SK-N-SH (cell line): ENCODE results near the gene IFT27. TPM values are rescaled to one million over a fixed set of nuclear protein-coding genes. Genes with fewer than 3 reads are reported as not detected.

Experiments used
- CTCF ChIA-PET: fragments of 300-600, 350-600 bp; formaldehyde crosslinking; extraction: SDS; loops from one replicate; lab custom pipeline; 2021; lab: Yijun Ruan, JAX
- POLR2A ChIA-PET: fragments of 350-600 bp; sonication (Branson Sonifier 250); formaldehyde crosslinking; extraction: SDS; loops from one replicate; lab custom pipeline; 2020; ENCODE audit warnings: antibody characterized with exemption, inconsistent platforms; lab: Yijun Ruan, JAX
- DNase-seq: peaks from one replicate; pipeline ENCODE4 v3.0.0; 2012
- H2AFZ ChIP-seq: fragments of 200-600 bp; sonication (generic); 2 replicates; pipeline ENCODE4 v1.8.1; 2016; ENCODE audit warnings: antibody characterized with exemption, mild to moderate bottlenecking, low read depth
- H3F3A ChIP-seq: fragments of 200-600 bp; sonication (generic); replicated peaks from 2 replicates; pipeline ENCODE3; 2016; ENCODE audit warnings: antibody characterized with exemption, mild to moderate bottlenecking; ENCODE audit not compliant: insufficient read depth
- H3K27ac ChIP-seq, 2 experiments: fragments of 200-500 bp in 1 of 2; fragments of 200-600 bp in 1 of 2; sonication (Bioruptor generic) in 1 of 2; sonication (generic), shearing (Covaris generic) in 1 of 2; 2 replicates each; pipeline versions ENCODE4 v1.5.1 to v1.6.1; 2014 to 2016; ENCODE audit warnings: low read depth in 2 of 2, inconsistent platforms in 1 of 2, low read length in 1 of 2, mild to moderate bottlenecking in 1 of 2, mixed read lengths in 1 of 2
- H3K27me3 ChIP-seq: fragments of 200-600 bp; sonication (generic), shearing (Covaris generic); 2 replicates; pipeline ENCODE4 v1.6.1; 2016; ENCODE audit warnings: mixed run types; ENCODE audit not compliant: insufficient read depth
- H3K36me3 ChIP-seq, 2 experiments: fragments of 200-500 bp in 1 of 2; fragments of 200-600 bp in 1 of 2; sonication (Bioruptor generic) in 1 of 2; sonication (generic) in 1 of 2; replicated peaks in 1 of 2; 2 replicates each; pipeline versions ENCODE3 to v1.5.1; 2014 to 2016; ENCODE audit warnings: low read length in 1 of 2, mild to moderate bottlenecking in 1 of 2; ENCODE audit not compliant: insufficient read depth in 2 of 2, control insufficient read depth in 1 of 2
- H3K4me1 ChIP-seq, 2 experiments: fragments of 200-500 bp in 1 of 2; fragments of 200-600 bp in 1 of 2; sonication (Bioruptor generic) in 1 of 2; sonication (generic), shearing (Covaris generic) in 1 of 2; 2 replicates each; pipeline versions ENCODE4 v1.5.1 to v1.6.1; 2014 to 2016; ENCODE audit warnings: low read depth in 1 of 2, low read length in 1 of 2, mixed run types in 1 of 2; ENCODE audit not compliant: insufficient read depth in 2 of 2, control insufficient read depth in 1 of 2
- H3K4me2 ChIP-seq: fragments of 200-600 bp; sonication (generic), shearing (Covaris generic); 2 replicates; pipeline ENCODE4 v1.6.1; 2017; ENCODE audit warnings: mixed run types
- H3K4me3 ChIP-seq, 2 experiments: fragments of 200-500 bp in 1 of 2; fragments of 200-600 bp in 1 of 2; sonication (Bioruptor generic) in 1 of 2; sonication (generic), shearing (Covaris generic) in 1 of 2; 2 replicates each; pipeline versions ENCODE4 v1.5.1 to v1.8.1; 2014 to 2016; ENCODE audit warnings: low read depth in 2 of 2, inconsistent platforms in 1 of 2, low read length in 1 of 2, mild to moderate bottlenecking in 1 of 2, mixed read lengths in 1 of 2, moderate library complexity in 1 of 2
- H3K79me2 ChIP-seq: fragments of 200-600 bp; sonication (generic); 2 replicates; pipeline ENCODE4 v1.8.1; 2017; ENCODE audit warnings: mild to moderate bottlenecking; ENCODE audit not compliant: insufficient read depth
- H3K9ac ChIP-seq: fragments of 200-600 bp; sonication (generic); 2 replicates; pipeline ENCODE4 v1.6.1; 2017; ENCODE audit warnings: mixed run types
- H3K9me2 ChIP-seq: fragments of 200-600 bp; sonication (generic); 2 replicates; pipeline ENCODE4 v1.6.1; 2017; ENCODE audit warnings: mixed run types
- H3K9me3 ChIP-seq: fragments of 200-600 bp; sonication (generic); 2 replicates; pipeline ENCODE4 v1.6.1; 2017; ENCODE audit warnings: mixed run types, mild to moderate bottlenecking, moderate library complexity
- H4K20me1 ChIP-seq: fragments of 200-600 bp; sonication (generic); 2 replicates; pipeline ENCODE4 v1.6.1; 2017; ENCODE audit warnings: mild to moderate bottlenecking, mixed run types; ENCODE audit not compliant: insufficient read depth
- FOXJ3 ChIP-seq: sonication (generic); formaldehyde crosslinking; IDR thresholded peaks from 2 replicates; pipeline ENCODE4 v1.5.1; 2020; ENCODE audit warnings: mild to moderate bottlenecking, missing genetic modification reagents
- FOXM1 ChIP-seq: IDR thresholded peaks from 2 replicates; pipeline ENCODE4 v1.4.0; 2012; ENCODE audit warnings: low read depth, mild to moderate bottlenecking
- GABPA ChIP-seq: IDR thresholded peaks from 2 replicates; pipeline ENCODE4 v1.4.0; 2012; ENCODE audit warnings: low read depth, mild to moderate bottlenecking
- GATA2 ChIP-seq: sonication (generic); formaldehyde crosslinking; IDR thresholded peaks from 2 replicates; pipeline ENCODE4 v1.5.0; 2020; ENCODE audit warnings: mild to moderate bottlenecking, missing genetic modification reagents
- MEF2A ChIP-seq: IDR thresholded peaks from 2 replicates; pipeline ENCODE4 v1.4.0; 2012; ENCODE audit warnings: low read depth, borderline replicate concordance
- NFIC ChIP-seq: IDR thresholded peaks from 2 replicates; pipeline ENCODE4 v1.4.0; 2012; ENCODE audit warnings: borderline replicate concordance
- POLR2AphosphoS5 ChIP-seq: IDR thresholded peaks from 2 replicates; pipeline ENCODE4 v1.6.1; 2012; ENCODE audit warnings: low read depth, low read length
- RCOR1 ChIP-seq: fragments of 150-350 bp; IDR thresholded peaks from 2 replicates; pipeline ENCODE4 v1.6.1; 2017; ENCODE audit warnings: antibody characterized with exemption, low read length
- SIN3A ChIP-seq: IDR thresholded peaks from 2 replicates; pipeline ENCODE4 v1.6.1; 2012; ENCODE audit warnings: low read depth, mild to moderate bottlenecking, low read length, moderate library complexity, borderline replicate concordance
- USF1 ChIP-seq: IDR thresholded peaks from 2 replicates; pipeline ENCODE4 v1.4.0; 2012; ENCODE audit warnings: low read depth, borderline replicate concordance
- ZBTB33 ChIP-seq: IDR thresholded peaks from 2 replicates; pipeline ENCODE4 v1.4.0; 2012; ENCODE audit warnings: low read depth, borderline replicate concordance
- WGBS: methylation state at CpG from one replicate; pipeline ENCODE4 v1.1.6; 2017; ENCODE audit warnings: low lambda C conversion rate; 5-methylcytosine and 5-hydroxymethylcytosine counted together
- polyA plus RNA-seq, 3 experiments: library from polyadenylated mRNA; depleted of rRNA; stranded (reverse); fragments of >200 nt; gene quantifications; 2 replicates each; pipeline ENCODE4 v1.2.3, GENCODE V29; 2012
- TF ChIP-seq, protein P1 (sequence below): fragments of 150-350 bp; IDR thresholded peaks from 2 replicates; pipeline ENCODE4 v1.6.1; 2016; ENCODE audit warnings: mild to moderate bottlenecking, low read depth, low read length
- TF ChIP-seq, protein P2 (sequence below): IDR thresholded peaks from 2 replicates; pipeline ENCODE4; 2012
- TF ChIP-seq, protein P3 (sequence below): fragments of 200-600 bp; sonication (generic); IDR thresholded peaks from 2 replicates; pipeline ENCODE4 v1.6.1; 2017; ENCODE audit warnings: antibody characterized with exemption, mild to moderate bottlenecking, moderate library complexity

IFT27 gene
- polyA plus RNA-seq, 1 of the 3 experiments (the other 2 are of a cell fraction): 29.4 TPM

DNA sequence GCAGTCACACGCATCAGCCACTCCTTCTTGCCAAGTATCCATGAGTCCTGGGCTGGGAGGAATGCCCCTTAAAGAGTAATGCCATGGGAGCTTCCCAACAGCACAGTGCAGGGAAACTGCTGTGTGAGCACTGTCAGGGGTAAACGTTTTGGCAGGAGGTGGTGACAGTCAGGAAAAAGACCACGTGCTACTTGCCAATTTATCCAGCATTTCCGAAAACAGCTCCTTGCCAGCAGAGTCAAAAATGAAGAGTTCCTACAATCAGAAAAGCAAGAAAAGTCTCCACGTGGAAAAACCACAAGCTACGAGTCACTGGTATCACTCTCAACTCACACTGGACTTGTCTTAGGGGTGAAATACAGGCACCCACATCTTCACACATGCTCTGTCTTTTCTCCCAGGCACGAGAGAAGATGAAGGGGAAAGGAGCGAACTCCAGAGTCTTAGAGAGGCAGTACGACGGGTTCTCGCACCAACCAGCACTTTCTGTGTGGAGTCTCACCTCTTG lies 9.9 kb downstream of the IFT27 start:
- Histone ChIP-seq H3K9me3 (no peaks in the 10 kb centered on the region), H4K20me1 (no peaks in the 10 kb centered on the region), H3K9me2 (no peaks in the 10 kb centered on the region), H3K9ac (no peak overlapping the region), H3K4me3 (no peak overlapping the region), H3K27me3 (no peaks in the 10 kb centered on the region), H3K4me1 (no peaks in the 10 kb centered on the region), H2AFZ (no peak overlapping the region), H3K4me2 (no peak overlapping the region), H3F3A (no peaks in the 10 kb centered on the region), H3K36me3 (peaks cover 0 to 25% of the 10 kb centered on the region in 2 experiments), H3K79me2 (no peaks in the 10 kb centered on the region), H3K27ac (no peak overlapping the region)
- 74% methylated on average over 11 of the region's 11 CpGs for WGBS
- no peak for TF ChIP-seq FOXM1
- TF ChIP-seq POLR2AphosphoS5: no peak
- TF ChIP-seq, protein P1, sequence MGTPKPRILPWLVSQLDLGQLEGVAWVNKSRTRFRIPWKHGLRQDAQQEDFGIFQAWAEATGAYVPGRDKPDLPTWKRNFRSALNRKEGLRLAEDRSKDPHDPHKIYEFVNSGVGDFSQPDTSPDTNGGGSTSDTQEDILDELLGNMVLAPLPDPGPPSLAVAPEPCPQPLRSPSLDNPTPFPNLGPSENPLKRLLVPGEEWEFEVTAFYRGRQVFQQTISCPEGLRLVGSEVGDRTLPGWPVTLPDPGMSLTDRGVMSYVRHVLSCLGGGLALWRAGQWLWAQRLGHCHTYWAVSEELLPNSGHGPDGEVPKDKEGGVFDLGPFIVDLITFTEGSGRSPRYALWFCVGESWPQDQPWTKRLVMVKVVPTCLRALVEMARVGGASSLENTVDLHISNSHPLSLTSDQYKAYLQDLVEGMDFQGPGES: no peak
- TF ChIP-seq MEF2A: no peak
- no peak for TF ChIP-seq GATA2 (CRISPR knock-in tag)
- TF ChIP-seq SIN3A: no peak
- TF ChIP-seq, protein P2, sequence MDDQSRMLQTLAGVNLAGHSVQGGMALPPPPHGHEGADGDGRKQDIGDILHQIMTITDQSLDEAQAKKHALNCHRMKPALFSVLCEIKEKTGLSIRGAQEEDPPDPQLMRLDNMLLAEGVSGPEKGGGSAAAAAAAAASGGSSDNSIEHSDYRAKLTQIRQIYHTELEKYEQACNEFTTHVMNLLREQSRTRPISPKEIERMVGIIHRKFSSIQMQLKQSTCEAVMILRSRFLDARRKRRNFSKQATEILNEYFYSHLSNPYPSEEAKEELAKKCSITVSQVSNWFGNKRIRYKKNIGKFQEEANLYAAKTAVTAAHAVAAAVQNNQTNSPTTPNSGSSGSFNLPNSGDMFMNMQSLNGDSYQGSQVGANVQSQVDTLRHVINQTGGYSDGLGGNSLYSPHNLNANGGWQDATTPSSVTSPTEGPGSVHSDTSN: no peak
- no peak for TF ChIP-seq USF1
- TF ChIP-seq GABPA: no peak
- ChIA-PET CTCF (interaction anchor here (1.0 to 3.6 kb wide), 4 partner anchors 8 to 219 kb away, joined by 3 to 12 read pairs (median 4); no protein-coding TSS in a partner anchor), POLR2A (no interaction called here)
- no peak for DNase-seq

- POLR2A ChIA-PET: no interaction called here
- no peaks in the 10 kb centered on the region for H3K27me3 ChIP-seq
- no peaks in the 10 kb centered on the region for H3K79me2 ChIP-seq
- no peak overlapping the region for H3K27ac ChIP-seq
- no peak overlapping the region for H3K4me2 ChIP-seq
- 93% methylated on average over 17 of the region's 17 CpGs for WGBS
- no peaks in the 10 kb centered on the region for H3K9me2 ChIP-seq
- no peaks in the 10 kb centered on the region for H3K4me1 ChIP-seq
- no peaks in the 10 kb centered on the region for H3K9me3 ChIP-seq
- H3K4me3 ChIP-seq: no peak overlapping the region
- no peak overlapping the region for H3K9ac ChIP-seq
- no peak for DNase-seq
- H2AFZ ChIP-seq: no peak overlapping the region
- CTCF ChIA-PET: interaction anchor here (1.0 to 1.6 kb wide), 4 partner anchors 8 to 218 kb away, joined by 3 to 6 read pairs (median 4); no protein-coding TSS in a partner anchor
- H3F3A ChIP-seq: no peaks in the 10 kb centered on the region
- H3K36me3 ChIP-seq: peaks cover 0 to 25% of the 10 kb centered on the region in 2 experiments
- H4K20me1 ChIP-seq: no peaks in the 10 kb centered on the region
- no peak for TF ChIP-seq GABPA
- TF ChIP-seq, protein P3, sequence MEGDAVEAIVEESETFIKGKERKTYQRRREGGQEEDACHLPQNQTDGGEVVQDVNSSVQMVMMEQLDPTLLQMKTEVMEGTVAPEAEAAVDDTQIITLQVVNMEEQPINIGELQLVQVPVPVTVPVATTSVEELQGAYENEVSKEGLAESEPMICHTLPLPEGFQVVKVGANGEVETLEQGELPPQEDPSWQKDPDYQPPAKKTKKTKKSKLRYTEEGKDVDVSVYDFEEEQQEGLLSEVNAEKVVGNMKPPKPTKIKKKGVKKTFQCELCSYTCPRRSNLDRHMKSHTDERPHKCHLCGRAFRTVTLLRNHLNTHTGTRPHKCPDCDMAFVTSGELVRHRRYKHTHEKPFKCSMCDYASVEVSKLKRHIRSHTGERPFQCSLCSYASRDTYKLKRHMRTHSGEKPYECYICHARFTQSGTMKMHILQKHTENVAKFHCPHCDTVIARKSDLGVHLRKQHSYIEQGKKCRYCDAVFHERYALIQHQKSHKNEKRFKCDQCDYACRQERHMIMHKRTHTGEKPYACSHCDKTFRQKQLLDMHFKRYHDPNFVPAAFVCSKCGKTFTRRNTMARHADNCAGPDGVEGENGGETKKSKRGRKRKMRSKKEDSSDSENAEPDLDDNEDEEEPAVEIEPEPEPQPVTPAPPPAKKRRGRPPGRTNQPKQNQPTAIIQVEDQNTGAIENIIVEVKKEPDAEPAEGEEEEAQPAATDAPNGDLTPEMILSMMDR: no peak
- no peak for TF ChIP-seq NFIC
- TF ChIP-seq ZBTB33: no peak
- TF ChIP-seq FOXM1: no peak
- TF ChIP-seq, protein P2: no peak
- TF ChIP-seq FOXJ3 (CRISPR knock-in tag): no peak
- no peak for TF ChIP-seq RCOR1
These were observed 10.6 kb downstream of the IFT27 start for GRCh38 chr22:36765131-36765942.
